Spinal cord (tissue), 10 donors: ENCODE data around the gene NPTX2. TPM values are rescaled to one million over a fixed set of nuclear protein-coding genes. Genes with fewer than 3 reads are reported as not detected.

Experiments used
- DNase-seq, 6 donors: peaks; one replicate each; pipeline versions ENCODE4 v3.0.0 to v3.0.0-alpha.2; 2013 to 2015; ENCODE audit warnings: low spot score in 6 of 6, low read depth in 4 of 6
- H3K27ac ChIP-seq: one replicate; pipeline ENCODE4 v1.5.1; 2013; ENCODE audit warnings: low read depth, low read length, control low read depth
- H3K27me3 ChIP-seq: one replicate; pipeline ENCODE4 v1.6.1; 2013; ENCODE audit warnings: low read length; ENCODE audit not compliant: control insufficient read depth, insufficient read depth
- H3K36me3 ChIP-seq: one replicate; pipeline ENCODE4 v1.6.1; 2013; ENCODE audit warnings: low read length; ENCODE audit not compliant: control insufficient read depth, insufficient read depth
- H3K4me1 ChIP-seq: one replicate; pipeline ENCODE4 v1.6.1; 2013; ENCODE audit warnings: low read length; ENCODE audit not compliant: control insufficient read depth, insufficient read depth
- H3K4me3 ChIP-seq: one replicate; pipeline ENCODE4 v1.5.1; 2013; ENCODE audit warnings: low read depth, low read length, control low read depth
- H3K9me3 ChIP-seq: one replicate; pipeline ENCODE4 v1.6.1; 2013; ENCODE audit warnings: low read length; ENCODE audit not compliant: control insufficient read depth, insufficient read depth
- WGBS: methylation state at CpG from one replicate; pipeline ENCODE4 v1.1.5; 2013; ENCODE audit warnings: missing lambda C conversion rate; ENCODE audit not compliant: insufficient coverage; 5-methylcytosine and 5-hydroxymethylcytosine counted together
- polyA plus RNA-seq, 2 donors: library from polyadenylated mRNA; unstranded; fragments of 120-200 nt; gene quantifications; one replicate each; pipeline ENCODE4 v1.2.1, GENCODE V29; 2013; ENCODE audit not compliant: insufficient read length in 2 of 2
- total RNA-seq, 2 donors: library from RNA; depleted of rRNA in 1 of 2; stranded (reverse); fragments of 120-200 nt in 1 of 2; fragments of >200 nt in 1 of 2; gene quantifications; one replicate each; pipeline versions ENCODE4 v1.2.3 to v1.2.4, GENCODE V29; 2013 to 2014
- donor health status: healthy.

The NPTX2 gene
- total and polyA plus RNA-seq, 4 donors, result 9.8 to 48.1 (median 36.5) TPM

DNA sequence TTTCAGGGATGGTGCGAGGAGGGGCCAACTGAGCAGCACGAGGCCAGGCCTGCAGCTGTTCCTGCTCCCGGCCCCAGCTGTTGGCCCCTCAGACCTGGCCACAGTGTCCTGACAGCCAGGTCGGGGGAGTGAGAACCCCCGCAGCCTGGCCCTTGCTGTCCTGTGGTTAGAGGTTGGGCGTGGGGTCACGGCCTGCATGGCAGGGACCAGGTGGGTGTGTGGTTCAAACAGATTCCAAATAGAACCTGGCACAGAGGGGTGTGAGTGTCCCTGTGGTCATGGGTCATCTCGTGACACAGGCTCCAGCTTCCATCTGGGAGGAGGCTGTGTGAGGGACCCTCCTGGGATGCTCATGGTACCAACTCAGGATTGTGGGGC, 10.3 kb downstream of the NPTX2 start:
- Histone ChIP-seq H3K36me3 (peaks cover 26% of the 10 kb centered on the region), H3K9me3 (no peaks in the 10 kb centered on the region), H3K27ac (no peak overlapping the region), H3K4me1 (peaks cover 39% of the 10 kb centered on the region), H3K27me3 (peaks cover 20% of the 10 kb centered on the region), H3K4me3 (no peak overlapping the region)
- 85% methylated on average over 8 of the region's 8 CpGs for WGBS
- DNase-seq, result no peak

DNA sequence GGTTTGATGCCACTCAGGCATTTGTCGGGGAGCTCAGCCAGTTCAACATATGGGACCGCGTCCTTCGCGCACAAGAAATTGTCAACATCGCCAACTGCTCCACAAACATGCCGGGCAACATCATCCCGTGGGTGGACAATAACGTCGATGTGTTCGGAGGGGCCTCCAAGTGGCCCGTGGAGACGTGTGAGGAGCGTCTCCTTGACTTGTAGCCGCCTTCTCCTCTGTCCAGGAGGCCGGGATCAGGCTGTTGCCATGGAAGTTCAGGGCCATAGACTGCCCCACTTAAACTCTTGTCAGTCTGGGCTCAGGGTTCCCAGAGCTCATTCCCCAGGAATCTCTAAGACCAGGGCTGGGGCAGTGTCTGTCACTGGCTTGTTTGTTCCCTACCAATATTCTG, 11.3 kb downstream of the NPTX2 start:
- WGBS, result 45% methylated on average over 16 of the region's 16 CpGs
- H3K9me3 ChIP-seq, result no peaks in the 10 kb centered on the region
- H3K36me3 ChIP-seq, result peaks cover 22% of the 10 kb centered on the region
- H3K4me1 ChIP-seq, result peaks cover 33% of the 10 kb centered on the region
- no peak overlapping the region for H3K27ac ChIP-seq
- H3K4me3 ChIP-seq, result no peak overlapping the region
- peak in 1 of 6 donors; percentile 20 for DNase-seq
- peaks cover 20% of the 10 kb centered on the region for H3K27me3 ChIP-seq

DNA sequence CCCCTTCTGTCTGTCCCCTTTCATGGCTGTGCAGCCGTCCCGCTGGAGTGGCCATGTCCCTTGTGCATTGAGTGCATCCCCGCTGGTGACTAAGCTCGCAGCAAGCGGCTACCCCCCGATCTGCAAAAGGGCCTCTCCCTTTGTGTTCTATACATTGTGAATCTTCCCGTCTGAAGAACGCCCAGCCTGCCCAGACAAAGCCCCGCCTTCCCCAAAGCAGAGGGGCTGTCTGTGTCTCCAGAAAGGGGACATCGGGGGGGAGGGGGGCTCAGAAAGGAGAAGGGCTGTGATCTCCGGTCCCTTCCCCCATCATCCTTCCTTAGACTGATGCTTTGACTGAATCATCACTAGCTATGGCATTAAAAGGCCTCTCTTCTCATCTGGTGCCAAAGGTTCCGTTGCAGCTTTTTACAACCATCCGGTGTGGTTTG, 11.9 kb downstream of the NPTX2 start:
- Histone ChIP-seq H3K4me3 (no peak overlapping the region), H3K27me3 (peaks cover 20% of the 10 kb centered on the region), H3K4me1 (peaks cover 33% of the 10 kb centered on the region), H3K9me3 (no peaks in the 10 kb centered on the region), H3K36me3 (peaks cover 22% of the 10 kb centered on the region), H3K27ac (no peak overlapping the region)
- DNase-seq, result peak in 1 of 6 donors; percentile 40
- WGBS, result 29% methylated on average over 6 of the region's 13 CpGs

DNA sequence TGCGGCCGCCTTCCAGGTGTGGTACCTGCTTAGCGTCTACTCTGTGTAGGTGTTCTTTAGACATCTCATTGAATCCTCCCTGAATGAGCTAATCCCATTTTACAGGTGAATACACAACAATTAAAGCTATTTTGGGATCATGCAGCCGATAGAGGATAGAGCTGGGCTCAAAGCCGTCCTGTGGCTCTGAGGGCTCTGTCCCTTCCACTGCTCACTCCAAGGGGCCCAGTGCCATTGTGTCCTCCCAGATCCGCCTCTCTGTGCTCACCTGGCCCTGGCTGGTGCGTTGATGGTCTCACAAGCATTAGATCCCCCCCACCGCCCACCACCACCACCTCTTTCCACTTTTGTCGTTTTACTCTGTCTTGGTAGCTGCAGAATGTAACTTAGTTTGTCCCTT, 13.1 kb downstream of the NPTX2 start:
- Histone ChIP-seq H3K9me3 (no peaks in the 10 kb centered on the region), H3K4me3 (no peak overlapping the region), H3K27ac (no peak overlapping the region), H3K36me3 (peaks cover 16% of the 10 kb centered on the region), H3K4me1 (peaks cover 33% of the 10 kb centered on the region), H3K27me3 (peaks cover 20% of the 10 kb centered on the region)
- no peak for DNase-seq
- WGBS, result 86% methylated on average over 6 of the region's 9 CpGs

DNA sequence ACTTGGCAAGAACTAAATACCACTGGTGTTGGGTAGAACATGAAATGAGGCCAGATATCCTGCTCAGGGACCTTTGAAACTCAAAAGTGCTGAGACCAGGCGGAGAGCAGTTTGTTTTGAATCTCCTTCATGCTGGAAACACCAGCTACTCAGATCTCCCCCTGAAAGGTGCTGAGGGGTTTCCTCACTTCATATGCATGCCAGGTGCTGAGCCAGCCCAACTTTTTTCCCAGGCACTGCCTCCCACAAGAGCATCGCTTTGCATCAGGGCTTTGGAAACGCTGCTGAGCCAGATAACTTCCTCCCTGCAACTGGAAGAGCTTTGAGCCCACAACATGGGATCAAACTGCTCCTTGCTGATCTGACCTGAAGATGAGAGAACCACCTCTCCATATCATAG, 13.7 kb downstream of the NPTX2 start:
- Histone ChIP-seq H3K27ac (no peak overlapping the region), H3K4me3 (no peak overlapping the region), H3K36me3 (peaks cover 14% of the 10 kb centered on the region), H3K27me3 (peaks cover 20% of the 10 kb centered on the region), H3K9me3 (no peaks in the 10 kb centered on the region), H3K4me1 (peaks cover 32% of the 10 kb centered on the region)
- 77% methylated on average over 3 of the region's 3 CpGs for WGBS
- DNase-seq, result no peak

DNA sequence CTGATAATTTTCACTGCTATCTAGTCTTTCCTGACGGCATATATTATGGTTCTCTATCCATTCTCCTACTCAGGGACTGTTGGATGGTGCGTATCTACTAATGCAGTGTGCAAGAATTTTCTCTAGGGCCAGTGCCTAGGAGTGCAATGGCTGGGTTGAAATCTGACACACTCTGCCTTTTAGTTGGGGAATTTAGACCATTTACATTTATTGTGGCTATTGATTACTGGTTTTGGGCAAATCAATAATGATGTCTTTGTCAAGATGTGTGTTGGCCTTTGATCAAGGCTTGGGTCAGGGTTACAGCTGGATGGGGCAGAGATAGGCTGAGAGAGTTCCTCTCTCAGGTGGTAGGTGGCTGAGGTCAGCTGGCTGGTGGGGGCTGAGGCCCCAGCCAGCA, 21.8 kb downstream of the NPTX2 start:
- no peak overlapping the region for H3K4me3 ChIP-seq
- H3K4me1 ChIP-seq, result peaks cover 14% of the 10 kb centered on the region
- H3K27ac ChIP-seq, result no peak overlapping the region
- peaks cover 4% of the 10 kb centered on the region for H3K9me3 ChIP-seq
- H3K36me3 ChIP-seq, result no peaks in the 10 kb centered on the region
- WGBS, result no CpG with 5 or more reads among the region's 2 CpGs
- no peak for DNase-seq
- H3K27me3 ChIP-seq, result no peaks in the 10 kb centered on the region

DNA sequence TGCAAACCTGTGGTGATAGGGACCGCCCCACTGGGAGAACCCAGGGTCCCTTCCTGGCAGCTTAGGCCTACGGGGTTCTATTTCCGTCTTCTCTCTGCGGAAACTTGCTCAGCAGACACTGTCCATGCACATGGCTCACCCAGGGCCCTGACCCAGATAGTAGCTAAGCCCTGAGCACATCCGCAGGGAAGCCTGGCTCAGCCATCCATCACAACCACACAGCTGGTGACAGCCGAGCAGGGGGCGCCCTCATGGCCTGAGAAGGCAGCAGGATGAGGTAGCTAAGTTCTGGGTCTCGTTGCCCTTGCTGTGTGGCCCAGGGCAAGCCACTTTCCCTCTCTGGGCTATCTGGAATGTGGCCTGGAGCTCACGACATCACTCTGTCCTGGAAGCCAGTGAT, 23.3 kb downstream of the NPTX2 start:
- Histone ChIP-seq H3K4me3 (no peak overlapping the region), H3K27me3 (no peaks in the 10 kb centered on the region), H3K4me1 (peaks cover 14% of the 10 kb centered on the region), H3K9me3 (peaks cover 4% of the 10 kb centered on the region), H3K36me3 (no peaks in the 10 kb centered on the region), H3K27ac (no peak overlapping the region)
- no peak for DNase-seq
- 78% methylated on average over 7 of the region's 9 CpGs for WGBS

DNA sequence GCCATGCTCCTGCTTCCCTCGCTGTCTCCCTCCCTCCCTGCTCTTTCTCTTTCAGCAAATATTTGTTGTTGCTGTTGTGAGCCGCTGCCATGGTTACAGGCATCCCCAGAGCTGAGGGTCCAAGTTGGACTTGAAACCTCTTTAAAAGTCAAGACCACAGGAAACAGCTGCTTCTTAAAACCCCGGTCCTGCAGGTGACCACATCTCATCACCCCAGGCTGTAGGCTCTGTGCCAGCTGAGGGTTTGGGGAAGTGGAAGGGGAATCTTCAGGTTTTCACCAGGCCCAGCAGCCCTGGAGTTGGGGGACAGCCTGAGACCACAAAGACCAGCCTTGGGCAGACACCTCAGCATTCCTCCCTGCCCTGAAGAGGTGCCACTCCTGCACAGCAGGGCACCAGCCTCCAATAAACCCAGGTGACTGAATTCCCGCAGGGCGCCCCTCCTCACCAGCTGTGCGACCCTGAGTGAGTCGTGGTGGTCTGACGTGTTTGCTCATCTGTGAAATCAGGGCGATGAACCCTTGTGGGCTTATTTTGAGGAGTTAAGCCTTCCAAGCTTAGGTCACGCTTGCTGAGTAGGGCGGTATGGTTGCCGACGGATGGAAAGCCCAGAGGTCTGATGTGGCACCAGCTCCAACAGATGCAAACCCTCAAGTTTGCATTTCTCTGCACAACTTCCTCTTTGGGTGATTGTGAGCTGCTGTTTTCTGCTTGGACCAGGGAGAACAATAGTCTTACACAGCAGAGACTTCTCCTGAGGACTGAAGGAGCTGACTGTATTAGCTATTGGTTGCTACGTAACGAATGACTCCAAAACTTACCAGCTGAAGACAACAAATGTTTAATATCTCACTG, 24.8 kb downstream of the NPTX2 start:
- H3K9me3 ChIP-seq, result peaks cover 4% of the 10 kb centered on the region
- H3K27ac ChIP-seq, result no peak overlapping the region
- no peak overlapping the region for H3K4me3 ChIP-seq
- H3K4me1 ChIP-seq, result peaks cover 14% of the 10 kb centered on the region
- 40% methylated on average over 11 of the region's 15 CpGs for WGBS
- H3K36me3 ChIP-seq, result no peaks in the 10 kb centered on the region
- DNase-seq, result peak in 2 of 6 donors; percentile 20 to 54
- no peaks in the 10 kb centered on the region for H3K27me3 ChIP-seq

DNA sequence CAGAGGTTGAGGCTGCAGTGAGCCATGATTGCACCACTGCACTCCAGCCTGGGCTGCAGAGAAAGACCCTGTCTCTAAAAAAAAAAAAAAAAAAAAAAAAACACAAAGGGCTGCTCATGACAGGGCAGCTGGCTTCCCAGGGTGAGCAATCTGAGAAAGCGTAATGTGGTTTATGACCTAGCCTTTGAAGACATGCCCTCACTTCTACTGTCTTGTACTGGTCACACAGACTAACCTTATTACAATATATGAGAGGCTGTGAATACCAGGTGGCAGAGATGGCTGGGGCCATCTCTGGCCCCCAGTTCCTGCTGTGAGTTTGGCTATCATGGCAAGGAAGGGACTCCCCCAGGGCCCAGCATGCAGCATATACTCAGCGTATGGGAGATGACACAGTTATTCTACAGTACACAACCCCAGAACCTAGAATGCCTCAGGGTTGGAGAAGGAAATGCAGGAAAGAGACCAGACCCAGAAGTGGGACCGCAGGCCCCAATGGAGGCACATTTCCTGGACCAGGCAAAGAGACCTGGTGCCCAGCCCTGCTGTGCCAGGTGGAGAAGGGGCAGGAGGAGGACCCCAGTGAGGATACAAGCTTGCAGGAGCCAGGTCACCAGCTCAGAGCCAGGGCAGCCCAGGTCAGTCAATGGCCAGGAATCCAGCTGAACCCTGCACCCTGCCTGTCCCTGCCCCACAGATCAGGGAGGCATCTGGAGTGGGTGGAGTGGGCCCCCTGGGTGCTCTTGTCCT, 26.3 kb downstream of the NPTX2 start:
- no peaks in the 10 kb centered on the region for H3K27me3 ChIP-seq
- H3K4me3 ChIP-seq, result no peak overlapping the region
- no peak for DNase-seq
- H3K4me1 ChIP-seq, result peaks cover 14% of the 10 kb centered on the region
- WGBS, result 79% methylated on average over 1 of the region's 3 CpGs
- peaks cover 4% of the 10 kb centered on the region for H3K9me3 ChIP-seq
- no peak overlapping the region for H3K27ac ChIP-seq
- no peaks in the 10 kb centered on the region for H3K36me3 ChIP-seq
